Activated naive CD4-positive, alpha-beta T cell treated with Interleukin-2 at 50 U/mL for 16 hours (primary cell): ENCODE measurements around the gene ST3GAL5.

Source experiments
- DNase-seq: peaks from one replicate; pipeline ENCODE4 v3.0.0-alpha.2; 2020

ST3GAL5 gene

DNA sequence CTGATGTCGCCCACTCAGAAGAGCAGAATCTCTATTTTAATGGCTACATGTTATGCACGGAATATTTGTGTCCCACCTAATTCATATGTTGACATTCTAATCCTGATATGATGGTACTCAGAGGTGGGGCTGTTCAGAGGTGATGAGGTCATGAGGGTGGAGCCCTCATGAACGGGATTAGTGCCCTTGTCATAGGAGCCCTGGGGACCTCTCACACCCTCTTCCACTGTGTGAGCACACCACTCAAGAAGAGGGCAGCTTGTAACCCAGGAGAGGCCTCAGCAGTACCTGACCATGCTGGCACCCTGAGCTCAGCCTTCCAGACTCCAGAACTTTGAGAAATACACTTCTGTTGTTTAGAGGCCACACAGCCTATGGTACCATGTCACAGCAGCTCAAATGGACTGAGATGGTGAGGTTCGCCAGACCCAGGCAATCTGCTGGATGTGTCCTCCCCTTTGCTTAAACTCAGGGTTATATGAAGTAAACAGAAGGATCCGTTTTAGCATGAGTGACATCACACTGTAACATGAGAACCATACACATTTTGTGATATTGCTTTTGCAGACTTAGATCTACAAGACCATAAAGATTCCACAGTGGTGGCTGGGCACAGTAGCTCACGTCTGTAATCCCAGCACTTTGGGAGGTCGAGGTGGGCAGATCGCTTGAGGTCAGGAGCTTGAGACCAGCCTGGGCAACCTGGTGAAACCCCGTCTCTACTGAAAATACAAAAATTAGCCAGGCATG, 86.3 kb downstream of the ST3GAL5 start:
- DNase-seq: no peak

DNA sequence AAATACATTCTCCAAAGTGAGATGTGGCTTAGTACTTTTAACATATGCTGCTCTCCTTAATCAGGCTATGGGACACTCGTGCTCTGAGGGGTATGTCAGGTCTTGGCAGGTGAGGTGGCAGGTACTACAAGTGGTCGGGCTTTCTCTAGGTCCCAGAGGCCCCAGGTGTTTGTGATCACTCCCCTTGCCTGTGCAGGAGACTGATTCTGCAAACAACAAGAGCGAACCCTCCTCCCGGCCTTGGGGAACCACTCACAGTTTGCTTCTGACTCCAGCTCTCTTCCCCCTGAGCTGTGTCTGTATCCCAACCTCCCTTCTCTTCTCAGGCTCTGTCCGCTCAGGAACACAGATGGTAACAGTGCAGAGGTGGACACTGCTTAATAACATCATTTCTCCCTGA, 86.9 kb downstream of the ST3GAL5 start:
- DNase-seq: no peak

DNA sequence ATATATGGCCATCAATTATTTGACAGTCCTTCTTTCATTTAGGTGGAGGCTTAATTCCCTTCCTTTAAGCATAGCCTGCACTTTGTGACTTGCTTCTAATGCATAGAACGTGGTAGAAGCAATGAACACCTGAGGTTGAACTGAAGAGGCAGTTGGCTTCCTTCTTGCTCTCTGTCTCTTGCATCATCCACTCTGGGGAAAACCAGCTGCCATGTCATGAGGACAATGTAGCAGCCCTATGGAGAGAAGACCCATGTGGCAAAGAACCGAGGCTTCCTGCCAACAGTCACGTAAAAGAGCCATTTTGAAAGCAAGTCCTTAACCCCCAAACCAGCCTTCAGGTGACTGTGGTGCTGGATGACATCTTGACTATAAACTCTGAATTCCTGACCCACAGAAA, 88.2 kb downstream of the ST3GAL5 start:
- DNase-seq: no peak

DNA sequence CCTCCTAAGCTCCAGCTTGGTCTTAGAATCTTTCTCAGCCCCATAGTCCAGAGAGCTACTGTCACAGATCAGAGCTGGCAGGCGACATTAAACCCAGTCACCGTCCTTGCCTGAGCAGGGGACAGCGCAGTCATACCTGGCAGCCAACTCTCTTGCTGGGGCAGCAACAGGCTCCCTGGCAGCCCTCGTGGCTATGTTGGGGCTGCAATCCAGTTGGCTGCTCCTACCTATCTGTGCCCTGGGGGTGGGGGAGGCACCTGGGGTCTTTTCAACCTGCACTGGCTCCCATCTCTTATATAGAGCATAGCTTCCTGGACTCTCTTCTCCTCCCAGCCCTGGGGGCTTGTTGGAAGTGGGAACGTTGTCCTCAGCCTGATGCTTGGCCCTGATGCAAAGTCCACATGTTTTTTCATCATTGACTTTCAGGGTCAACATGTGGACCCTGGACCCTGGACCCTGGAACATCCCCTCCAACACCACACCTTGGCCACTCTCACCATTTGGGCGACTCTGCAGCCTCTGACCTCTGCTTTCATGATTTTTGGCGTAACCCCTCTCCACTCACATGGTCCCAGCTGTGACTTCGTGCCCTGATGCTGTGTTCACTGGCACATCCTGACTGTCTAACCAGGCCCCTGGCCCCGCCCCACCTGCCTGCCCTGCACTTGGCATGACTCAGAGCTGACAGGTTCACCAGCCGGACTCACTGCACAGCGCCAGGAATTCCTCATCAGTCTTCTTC, 89.4 kb downstream of the ST3GAL5 start:
- no peak for DNase-seq

DNA sequence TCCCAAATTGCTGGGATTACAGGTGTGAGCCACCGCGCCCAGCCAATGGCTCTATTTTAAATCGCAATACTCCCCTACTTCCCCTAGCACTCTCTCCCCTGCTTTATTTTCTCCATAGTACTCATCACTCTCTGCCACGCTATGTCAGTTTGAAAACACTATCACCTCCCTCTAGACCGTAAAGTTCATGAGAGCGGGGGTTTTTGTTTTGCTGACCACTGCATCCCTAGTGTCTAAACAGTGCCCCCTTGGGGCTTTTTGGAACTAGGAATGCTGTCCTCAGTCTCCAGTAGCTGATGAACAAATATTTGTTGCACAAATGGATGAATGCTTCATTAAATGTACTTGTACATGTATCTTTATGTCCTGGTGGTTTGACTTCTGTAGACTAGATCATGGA, 90.9 kb downstream of the ST3GAL5 start:
- DNase-seq: no peak

DNA sequence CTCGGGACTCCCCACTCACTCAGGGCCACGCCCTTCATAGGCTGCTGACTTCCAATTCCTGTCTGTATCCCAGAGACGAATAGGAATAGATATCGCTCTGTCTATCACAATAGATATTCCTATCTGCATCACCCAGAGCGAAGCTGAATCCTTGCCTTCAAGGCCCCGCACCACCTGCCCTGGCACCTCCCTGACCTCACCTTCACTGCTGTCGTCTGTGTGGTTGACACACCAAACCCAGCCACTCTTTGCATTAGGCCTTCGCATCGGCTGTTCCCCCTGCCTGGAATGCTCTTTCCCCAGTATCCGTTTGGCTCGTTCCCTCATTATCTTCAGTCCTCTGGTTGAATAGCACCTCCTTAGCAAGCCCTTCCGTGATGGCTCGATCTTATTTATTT, 91.5 kb downstream of the ST3GAL5 start:
- no peak for DNase-seq

DNA sequence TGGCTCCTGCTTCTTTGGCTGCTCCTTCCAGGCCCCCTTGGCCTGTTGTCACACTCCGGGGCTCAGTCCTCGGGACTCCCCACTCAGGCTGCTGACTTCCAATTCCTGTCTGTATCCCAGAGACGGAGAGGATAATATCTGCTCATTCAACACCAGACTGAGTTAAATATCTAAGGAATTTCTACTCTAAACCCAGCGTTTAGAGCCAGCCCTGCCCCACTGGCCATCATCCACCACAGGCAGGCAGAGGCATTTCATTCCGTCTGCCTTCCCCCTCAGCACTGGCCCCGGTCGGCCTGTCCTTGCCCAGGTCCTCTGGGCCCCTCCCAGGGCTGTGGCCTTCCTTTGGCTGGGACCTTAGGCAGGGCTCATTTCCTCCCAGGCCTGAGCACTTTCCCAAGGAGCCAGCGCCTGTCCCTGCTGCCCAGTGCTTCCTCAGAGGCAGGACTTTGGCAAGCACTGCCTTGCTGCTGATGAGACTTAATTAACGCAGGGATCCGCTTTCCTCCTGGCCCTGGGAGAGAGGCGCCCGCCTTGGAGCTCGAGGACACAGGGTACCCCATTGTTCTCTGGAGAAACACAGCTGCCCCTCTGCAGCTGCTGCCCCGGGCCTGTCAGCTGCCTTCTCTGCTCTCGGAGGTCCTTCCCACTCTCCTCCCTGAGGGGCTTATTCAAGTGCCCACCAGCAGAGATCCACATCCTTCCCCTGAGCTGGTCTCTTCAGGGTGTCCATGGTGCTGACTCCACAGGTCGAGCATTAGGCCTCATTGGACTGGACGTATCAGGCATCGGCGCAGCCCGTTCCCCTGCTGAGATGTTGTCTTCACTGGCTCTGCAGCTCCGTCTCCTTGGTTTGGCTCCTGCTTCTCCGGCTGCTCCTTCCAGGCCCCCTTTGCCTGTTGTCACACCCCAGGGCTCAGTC, 92.2 kb downstream of the ST3GAL5 start:
- DNase-seq: no peak

DNA sequence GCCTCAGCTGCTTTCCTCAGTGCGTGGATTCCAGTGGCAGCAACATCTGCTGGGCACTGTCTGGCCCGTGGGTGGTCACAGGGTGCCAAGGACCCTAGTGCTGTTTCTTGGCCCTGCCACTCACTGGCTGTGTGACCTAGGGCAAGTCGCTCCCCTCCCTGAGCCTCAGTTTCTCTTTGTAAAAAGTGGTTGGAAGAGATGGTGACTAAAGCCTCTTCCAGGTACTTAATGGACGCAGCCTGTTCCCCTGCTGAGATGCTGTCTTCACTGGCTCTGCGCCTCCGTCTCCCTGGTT, 92.8 kb downstream of the ST3GAL5 start:
- DNase-seq: no peak

DNA sequence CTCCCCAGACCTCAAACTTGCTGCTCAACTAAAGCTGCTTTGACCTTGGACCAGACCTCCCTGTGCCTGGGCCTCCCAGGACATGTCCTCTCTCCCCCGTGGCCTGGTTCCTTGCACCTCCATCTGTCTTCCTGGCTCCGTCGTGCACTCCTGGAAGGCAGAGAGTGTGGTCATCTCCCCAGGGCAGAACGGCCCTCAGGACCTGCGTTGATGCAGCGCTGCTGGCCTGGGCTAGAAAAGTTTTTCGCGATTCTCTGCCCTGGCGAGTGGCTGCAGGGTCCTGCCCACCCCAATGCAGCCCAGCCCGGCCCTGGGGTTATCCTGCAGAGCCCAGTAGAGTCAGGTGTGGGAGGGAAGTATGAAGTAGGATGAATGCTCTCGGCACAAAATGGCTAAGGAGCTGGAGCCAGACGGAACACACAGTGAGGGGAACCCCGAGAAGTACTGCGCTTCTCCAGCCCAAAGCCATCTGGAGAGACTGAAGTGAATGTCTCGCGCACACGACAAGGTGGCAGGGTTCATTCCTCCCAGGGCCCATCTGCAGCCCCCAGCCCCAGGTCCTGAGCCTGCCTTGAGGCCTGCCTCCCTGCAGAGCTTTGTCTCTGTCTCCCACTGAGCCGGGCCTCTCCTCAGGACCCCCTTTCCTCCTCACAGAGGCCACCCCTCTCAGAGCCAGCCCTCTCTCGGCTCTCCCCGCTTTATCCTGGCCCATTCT, 93.3 kb downstream of the ST3GAL5 start:
- DNase-seq: no peak

DNA sequence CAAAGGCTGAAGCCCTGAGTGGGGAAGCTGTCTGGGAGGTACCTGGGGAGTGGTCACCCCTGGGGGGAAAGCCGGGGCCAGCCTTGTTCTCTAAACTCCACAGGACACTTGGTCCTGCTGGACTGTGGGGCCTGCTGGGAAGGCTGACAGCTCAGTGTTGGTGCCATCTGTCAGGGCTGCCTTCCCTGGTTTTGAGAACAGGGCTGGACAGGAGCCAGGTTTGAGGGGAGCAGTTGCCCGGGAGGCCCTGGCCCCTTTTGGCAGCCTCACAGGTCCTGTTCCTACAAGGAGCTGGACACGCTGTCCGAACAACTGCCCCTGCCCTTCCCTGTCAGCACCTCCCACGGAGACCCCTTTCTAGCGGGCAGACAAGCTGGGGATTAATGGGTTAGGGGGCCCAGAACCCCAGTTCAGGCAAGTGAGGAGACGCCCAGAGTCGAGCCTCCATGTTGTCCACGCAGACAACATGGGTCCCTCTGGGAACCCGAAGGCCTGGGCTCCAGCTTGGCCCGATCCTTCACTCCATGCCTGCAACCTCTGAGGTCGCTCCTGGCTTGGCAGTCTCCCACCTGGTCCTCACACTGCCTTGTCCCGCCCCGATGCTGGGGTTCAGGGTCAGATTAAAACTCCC, 94.2 kb downstream of the ST3GAL5 start:
- DNase-seq: no peak

DNA sequence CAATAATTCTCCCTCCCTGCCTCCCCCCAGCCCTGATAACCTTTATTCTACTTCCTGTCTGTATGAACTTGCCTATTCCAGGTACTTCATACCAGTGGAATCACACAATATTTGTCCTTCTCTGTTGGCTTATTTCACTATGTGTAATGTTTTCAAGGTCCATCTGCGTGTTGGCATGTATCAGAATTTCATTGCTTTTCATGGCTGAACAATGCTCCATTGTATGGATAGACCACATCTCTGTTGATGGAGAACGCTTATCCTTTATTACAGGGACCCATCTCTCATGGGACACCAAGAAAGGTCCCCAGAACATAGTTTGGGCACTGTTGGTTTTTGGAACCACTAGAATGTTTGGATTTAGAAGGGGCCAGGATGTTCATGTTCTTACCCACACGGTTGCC, 94.8 kb downstream of the ST3GAL5 start:
- no peak for DNase-seq

DNA sequence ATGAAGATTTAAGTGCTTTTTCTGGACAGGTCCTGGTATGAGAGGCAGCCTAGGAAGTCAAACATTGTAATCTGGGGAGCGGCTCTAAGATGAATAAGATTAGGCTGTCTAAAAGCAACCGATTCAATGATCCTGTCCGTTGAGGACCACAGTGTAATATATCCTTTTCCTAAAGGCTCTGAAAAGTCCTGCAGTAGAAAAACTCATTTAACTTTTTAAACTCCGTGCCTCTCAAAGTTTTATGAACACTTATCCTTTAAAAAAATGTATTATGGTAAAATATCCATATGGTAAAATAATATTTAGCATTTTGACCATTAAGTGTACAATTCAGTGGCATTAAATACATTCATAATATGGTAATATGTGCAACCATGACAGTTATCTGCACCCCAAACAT, 95.2 kb downstream of the ST3GAL5 start:
- DNase-seq: no peak

DNA sequence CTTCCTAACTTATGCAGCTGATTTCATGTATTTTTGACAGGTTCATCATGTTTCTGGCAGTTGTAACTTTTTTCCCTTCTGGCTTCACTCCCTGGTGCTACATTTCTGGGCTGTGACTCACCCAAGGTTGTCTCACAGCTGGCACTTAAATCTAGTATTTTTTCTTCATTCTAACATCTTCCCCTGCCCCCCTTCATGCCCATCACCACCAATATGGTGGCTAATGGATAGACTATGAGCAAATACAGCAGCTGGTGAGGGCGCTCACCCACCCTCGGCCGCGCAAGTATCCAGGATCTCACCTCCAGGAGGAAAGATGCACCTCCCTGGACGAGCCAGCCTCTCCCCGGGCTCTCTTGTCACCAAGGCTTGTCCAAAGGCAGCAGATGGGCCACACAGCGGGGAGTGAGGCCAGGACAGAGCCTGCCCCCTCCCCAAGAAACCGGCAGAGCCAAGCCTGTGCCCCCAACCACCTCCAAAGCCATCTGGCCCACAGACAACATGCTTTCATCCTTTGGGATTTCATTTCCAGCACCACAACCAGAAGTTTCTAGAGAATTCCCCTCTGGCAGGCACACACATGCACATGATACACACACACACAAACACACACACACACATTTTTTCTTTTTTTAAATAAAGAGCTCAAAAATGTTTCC, 95.9 kb downstream of the ST3GAL5 start:
- DNase-seq: no peak

DNA sequence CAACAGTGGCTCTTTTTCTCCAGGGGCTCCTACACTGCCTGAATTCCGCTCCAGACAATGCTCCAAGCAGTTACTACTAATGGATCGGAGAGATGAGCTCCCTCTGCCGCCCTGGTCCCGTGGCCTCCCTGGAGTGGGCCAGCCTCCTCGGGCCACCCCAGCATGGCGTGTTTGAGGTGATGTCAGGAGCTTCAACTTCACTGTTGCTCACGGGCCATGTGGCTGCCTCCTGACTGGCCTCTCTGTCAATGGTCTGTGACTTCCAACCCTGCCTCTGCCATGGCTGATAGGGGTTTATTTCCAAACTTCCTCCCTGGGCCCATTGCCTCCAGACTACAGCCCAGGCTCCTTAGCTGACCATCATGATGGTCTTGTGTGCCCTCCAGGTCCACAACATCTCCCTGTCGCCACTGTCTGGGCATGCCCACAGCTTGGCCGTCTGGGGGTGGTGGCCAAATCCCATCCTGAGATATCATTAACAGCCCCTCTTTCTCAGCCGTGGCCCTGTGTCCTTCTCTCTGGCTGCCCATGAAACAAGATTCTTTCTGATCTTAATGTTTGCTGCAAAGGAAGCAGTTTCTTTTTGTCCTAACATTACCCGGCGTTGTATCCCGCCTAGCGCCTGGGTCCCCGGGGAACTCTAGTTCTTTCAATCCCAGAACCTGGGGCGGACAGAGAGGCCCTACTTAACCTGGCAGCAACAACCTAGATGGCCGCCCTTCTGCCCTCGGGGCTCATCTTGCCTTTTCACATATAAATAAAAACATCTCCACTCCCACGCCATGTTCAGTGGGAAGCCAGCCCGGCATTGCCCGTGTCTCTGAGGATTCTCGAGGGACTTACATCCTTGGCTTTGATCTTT, 96.9 kb downstream of the ST3GAL5 start:
- no peak for DNase-seq

DNA sequence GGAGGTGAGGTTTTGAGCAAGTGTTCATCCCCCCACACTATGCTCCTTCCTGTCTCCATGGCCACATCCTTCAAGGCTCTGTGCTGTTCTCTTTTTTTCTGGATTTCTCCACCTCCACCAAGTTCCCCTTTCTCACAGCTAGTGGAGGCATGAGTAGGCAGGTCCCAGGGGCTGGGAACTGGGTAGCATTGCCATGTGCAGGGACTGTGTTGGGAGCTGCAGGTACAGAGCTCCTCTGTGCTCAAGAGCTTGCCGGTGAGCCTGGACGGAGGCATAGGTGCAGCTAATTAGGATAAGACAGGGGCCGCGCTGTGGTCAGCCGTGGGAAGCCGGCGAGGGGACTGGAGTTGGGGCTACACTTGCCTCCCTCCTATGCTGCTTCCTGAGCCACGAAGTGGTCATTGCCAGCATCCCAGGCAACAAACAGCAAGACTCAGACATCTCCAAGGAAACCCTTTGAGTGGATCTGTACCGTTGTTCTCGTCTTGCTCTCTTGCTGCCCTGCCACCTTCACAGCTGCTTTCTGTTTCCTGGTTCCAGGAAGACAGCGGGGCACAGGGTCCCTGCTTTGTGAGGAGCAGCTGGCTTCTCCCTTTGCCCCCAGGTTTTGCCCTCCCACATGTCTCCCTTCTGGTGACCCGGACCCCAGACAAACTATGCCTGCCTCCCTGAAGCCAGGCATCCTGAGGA, 98.1 kb downstream of the ST3GAL5 start:
- no peak for DNase-seq

DNA sequence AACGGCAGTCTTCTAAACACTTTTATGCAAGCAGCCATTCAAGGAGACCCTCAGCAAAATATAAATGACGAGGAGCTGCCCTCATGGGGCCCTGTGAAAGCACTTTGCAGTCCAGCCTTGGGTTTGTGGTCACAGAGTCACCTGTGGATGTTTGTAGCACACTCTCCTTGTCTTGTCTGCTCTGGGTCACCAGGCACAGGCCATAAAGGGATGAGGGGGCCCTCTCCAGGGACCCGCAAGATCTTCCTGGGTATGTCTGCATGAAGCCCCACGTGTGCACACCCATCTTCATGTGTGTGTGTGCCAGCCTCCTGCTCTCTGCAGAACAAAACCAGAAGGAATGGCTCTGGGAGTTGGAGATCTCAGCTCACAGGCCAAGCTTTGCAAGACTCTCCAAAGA, 98.8 kb downstream of the ST3GAL5 start:
- no peak for DNase-seq

DNA sequence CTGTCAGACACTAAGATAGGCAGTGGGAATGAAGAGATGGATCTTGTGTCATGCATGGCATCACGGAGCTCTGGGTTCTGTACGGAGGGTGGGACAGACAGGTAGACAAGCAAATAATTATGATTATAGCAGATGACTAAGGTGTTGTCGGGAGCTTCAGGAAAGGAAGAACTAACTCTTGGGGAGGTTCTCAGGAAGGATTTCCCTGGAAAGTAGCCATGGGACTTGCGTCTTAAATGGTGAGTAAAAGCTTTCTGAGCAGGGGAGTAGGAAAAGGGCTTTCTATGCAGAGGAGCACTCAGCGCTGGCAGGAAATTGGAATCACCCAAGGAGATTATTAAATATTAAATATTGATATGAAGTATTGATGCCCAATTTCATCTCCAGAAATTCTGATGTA, 99.5 kb downstream of the ST3GAL5 start:
- DNase-seq: no peak

DNA sequence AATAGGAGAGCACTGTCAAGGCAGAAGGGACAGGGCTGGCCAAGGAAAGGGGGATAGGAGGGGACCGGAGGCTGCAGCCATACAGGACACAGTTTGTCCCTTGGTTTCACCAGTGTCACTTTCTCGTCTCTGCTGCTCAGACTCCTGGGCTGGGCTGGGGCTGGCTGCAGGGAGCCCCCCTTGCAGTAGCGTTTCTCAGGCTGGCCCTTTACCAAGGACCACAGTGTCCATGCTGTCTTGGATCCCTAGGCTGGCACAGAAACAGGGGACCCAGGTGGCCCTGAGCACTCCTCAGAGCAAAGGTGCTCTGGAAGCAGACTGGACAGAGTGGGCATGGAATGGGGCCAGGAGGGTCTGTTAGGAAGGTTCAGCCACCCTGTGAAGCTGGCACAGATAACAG, 100.2 kb downstream of the ST3GAL5 start:
- DNase-seq: no peak

DNA sequence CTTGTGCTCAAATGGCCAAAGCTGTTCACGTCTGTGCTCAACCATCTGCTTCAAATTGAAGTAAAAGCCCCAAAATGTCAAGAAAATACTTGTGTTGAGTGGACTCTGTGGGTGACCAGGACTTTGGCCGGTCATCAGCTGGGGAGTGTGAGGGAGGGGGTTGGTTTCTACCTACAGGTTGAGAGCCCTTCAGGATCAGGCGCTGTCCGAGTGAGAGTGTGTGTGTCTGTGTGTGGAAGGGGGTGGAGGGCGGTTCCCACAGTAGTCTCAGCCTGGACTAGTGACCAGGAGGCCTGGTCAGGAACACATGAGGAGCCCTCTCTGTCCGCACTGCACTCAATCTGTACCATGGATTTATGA, 100.8 kb downstream of the ST3GAL5 start:
- DNase-seq: no peak

DNA sequence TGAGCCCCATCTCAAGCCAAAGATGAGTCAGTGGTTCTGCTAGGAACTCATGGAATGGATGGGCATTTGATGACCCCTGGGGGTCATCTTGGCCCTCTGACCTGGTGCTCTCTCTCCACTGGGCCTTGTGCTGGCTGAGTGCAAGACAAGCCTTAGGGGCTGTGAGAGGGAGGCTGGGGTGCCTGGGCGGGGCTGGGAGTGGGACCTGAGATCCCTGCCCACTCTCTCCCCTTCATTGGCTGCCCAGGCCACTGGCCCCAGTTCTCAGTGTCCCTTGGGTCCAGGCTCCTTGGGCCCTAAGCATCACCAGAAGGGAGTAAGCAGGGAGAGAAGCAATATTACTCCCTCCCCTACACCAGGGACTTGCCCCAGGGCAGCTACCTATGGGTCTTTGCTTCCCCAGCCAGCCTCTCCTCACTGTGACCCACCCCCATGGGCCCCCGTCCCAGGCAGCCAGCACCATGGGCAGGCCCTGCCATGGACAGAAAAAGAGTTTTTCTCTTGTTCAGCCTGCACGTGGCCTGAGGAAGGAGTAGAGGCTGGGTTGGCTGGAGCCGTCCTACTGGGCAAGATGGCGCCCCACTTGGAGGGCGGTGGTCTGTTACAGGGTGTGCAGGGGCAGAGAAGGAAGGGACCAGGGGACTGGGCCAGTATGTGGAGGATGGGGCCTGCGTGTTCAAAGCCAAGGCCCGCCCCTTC, 101.4 kb downstream of the ST3GAL5 start:
- no peak for DNase-seq
